HG02588 (cell line): ENCODE results near the gene ENOX2.
"Not testable (repeated sequence)": the region's sequence is repeated elsewhere in the genome, so short reads cannot be mapped to it uniquely, and the experiment has no call there.

Experiments
- ATAC-seq: cut with Tn5 transposase; IDR thresholded peaks from one replicate; pipeline ENCODE4 v1.9.1; 2021; ENCODE audit warnings: mild to moderate bottlenecking, moderate library complexity; ENCODE audit not compliant: unreplicated experiment

Gene ENOX2

DNA sequence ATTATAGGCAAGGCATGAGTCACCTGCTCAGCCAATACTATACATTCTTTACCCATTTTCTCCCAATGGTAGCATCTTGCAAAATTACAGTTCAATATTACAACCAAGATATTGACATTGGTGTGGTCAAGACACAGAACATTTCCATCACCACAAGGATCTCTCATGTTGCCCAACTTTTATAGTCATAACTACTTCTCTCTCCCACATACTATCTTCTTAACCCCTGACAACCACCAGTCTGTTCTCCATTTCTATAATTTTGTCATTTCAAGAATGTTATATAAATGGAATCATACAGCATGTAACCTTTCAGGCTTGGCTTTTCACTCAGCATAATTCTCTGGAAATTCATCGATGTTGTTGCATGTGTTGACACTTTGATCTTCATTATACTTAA lies 144.9 kb downstream of the ENOX2 start:
- ATAC-seq, result no peak

- ATAC-seq, result no peak
Measured at GRCh38 chrX:130756233-130756632, 146.8 kb downstream of the ENOX2 start.

DNA sequence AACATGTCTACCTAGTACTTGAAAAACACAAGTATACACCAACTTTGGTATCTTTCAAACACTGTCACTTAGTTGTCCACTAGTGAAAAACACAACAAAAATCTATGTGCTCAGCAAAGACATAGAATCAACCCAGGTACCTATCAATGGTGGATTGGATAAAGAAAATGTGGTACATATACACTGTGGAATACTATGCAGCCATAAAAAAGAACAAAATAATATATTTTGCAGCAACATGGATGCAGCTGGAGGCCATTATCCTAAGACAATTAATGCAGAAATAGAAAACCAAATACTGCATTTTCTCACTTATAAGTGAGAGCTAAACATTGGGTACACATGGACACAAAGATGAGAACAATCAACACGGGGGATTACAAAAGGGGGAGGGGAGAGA lies 148.7 kb downstream of the ENOX2 start:
- ATAC-seq, result no peak

GRCh38 chrX:130746709-130747342 lies 156.2 kb downstream of the ENOX2 start:
- ATAC-seq, result no peak

DNA sequence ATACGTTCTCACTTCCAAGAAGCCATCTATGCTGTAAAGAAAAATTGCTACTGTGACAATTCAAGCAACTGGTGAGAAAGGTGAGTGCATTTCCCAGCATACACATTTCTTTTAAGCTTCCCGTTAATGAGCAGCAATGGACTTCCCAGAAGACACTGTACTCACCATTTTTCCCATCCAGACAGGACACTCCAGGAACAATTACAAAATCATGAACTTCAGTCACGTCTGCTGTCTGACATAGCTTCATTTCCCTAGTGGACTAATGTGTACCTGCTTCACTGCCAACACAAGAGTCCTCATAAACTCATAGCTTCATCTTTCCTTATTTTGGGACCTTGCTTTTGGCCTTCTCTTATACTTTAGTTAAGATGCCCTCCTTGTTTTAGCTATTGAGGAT lies 156.9 kb downstream of the ENOX2 start:
- no peak for ATAC-seq

DNA sequence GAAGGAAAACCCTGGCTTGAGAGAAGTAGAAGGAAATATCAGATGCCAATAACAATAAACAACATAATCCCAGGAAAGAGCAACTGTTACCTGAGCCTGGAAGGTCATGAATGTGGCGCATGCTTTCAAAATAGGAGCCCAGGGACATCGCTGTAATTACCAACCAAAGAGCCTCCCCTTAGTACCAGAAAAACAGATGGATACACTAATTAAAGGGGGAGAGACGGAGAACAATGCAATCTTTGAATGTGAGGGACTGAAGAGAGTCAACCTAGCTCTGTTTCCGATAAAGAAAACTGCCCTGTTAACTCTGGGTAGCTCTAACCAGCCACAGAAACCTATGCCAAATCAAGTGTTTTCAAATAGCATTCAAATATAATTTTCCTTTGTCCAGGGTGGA lies 161.4 kb downstream of the ENOX2 start:
- no peak for ATAC-seq

DNA sequence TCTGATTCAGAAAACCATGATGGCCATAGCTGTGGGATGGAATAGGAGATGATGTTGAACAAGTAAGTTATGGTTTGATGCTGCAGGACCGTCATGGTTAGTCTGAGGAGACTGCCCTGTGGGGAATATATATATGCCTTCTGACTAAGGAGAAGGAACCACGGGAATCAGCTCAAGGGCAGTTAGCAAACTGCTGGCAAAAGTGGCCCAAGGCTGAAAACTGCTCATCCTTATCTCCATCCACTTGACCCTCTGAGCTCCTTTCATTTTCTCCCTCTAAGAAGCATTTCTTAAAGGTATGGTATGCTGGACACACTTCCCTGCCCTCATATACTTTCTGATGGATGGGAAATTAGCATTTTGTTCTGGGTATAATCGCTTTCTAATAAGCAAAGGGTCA lies 161.9 kb downstream of the ENOX2 start:
- no peak for ATAC-seq

- ATAC-seq, result no peak
Measured at GRCh38 chrX:130738638-130739195, 164.3 kb downstream of the ENOX2 start.

DNA sequence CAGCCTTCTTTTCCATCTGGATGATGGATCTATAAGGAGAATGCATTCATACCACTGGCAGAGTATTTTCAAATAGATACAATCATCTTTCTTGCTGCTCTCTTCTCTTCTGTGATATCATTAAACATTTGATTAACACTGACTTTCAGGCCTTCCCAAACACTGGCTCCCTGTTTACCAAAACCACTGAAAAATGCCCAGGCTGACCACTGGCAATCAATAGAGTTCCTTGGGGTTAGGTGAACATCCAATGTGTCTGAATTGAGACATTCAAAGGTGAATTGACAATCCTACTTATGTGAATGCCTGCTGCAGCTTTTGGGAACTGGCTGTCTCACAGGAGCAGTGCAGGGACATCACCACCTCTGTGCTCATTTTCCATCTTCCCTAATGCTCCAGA lies 168.3 kb downstream of the ENOX2 start:
- ATAC-seq, result no peak

GRCh38 chrX:130728208-130728607 lies 174.8 kb downstream of the ENOX2 start:
- ATAC-seq, result no peak

DNA sequence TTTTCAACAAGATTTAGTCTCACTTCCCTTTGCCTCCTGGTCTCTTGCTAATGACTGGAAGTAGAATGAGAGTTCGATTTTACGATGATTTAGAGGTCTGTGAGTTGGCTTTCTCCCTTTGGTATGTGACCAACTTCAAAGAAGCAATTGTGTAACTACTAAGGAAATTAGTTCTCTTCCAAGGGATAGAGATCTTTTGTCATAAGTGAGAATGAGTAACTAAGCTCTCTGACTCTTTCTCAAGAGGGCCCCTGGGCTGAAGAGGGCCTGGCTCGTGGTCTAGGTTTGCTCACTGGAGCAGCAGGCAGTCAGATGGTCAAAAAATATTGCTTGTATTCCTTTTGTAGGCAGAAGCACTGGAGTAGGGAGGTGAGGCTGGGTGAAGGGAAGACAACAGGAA lies 176.3 kb downstream of the ENOX2 start:
- no peak for ATAC-seq

- ATAC-seq, result no peak
Measured at GRCh38 chrX:130725519-130725918, 177.5 kb downstream of the ENOX2 start.

GRCh38 chrX:130719413-130719812 lies 183.6 kb downstream of the ENOX2 start:
- ATAC-seq, result no peak

- ATAC-seq, result no peak
Measured at GRCh38 chrX:130718137-130718536, 184.9 kb downstream of the ENOX2 start.

- no peak for ATAC-seq
Measured at GRCh38 chrX:130716781-130717413, 186.1 kb downstream of the ENOX2 start.

DNA sequence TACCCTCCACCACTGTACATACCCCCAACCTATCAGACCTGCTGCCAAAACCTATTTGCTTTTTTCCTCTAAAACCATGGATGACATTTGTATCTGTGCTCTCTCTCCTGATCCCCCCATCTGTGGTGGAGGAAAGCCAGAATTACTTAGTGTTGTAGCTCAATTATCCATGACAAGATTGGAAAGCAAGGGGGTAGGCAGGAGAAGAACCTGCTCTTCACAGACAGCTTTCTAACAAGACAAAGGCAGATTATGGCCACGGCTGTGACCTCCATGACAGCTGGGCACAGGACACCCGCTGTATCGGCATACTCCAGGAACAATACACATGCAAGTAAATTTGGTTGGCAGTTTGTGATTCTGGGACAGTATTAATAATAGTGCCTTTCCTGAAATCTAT lies 186.7 kb downstream of the ENOX2 start:
- no peak for ATAC-seq

- ATAC-seq, result no peak
Measured at GRCh38 chrX:130715299-130715698, 187.7 kb downstream of the ENOX2 start.

- no peak for ATAC-seq
Measured at GRCh38 chrX:130714665-130715064, 188.3 kb downstream of the ENOX2 start.

GRCh38 chrX:130714135-130714534 lies 188.9 kb downstream of the ENOX2 start:
- no peak for ATAC-seq

DNA sequence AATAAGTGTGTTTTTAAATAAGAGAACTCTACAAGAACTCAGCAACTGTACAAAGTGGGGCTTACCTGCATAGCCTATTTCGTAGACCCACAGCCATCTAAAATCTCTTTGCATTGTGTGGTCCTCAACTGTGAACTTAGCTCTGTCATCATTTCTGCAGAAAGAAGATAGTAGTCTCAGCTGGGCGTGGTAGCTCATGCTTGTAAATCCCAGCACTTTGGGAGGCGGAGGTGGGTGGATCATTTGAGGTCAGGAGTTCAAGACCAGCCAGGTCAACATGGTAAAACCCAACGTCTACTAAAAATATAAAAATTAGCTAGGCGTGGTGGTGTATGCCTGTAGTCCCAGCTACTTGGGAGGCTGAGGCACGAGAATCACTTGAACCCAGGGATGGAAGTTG lies 193.8 kb downstream of the ENOX2 start:
- ATAC-seq, result not testable (repeated sequence)

DNA sequence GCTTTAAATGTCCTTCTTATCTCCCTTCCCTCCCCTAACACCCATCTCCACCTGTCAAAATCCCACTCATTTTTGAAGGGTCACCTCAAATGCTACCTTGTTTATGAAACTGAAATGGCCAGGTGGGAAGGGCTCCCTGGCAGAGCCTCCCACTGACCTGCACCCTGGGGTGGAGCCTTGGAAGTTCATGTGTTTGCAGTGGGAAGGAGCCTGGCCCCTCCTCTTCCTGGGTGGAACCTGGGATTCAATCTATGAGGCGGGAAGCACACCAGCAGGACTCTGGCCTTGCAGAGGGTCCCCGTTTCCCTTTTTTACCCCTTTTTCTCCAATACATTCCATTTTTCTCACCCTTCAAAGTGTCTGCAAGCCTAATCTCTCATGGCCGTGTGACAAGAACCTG lies 197.4 kb downstream of the ENOX2 start:
- ATAC-seq, result no peak
